Activated naive CD4-positive, alpha-beta T cell treated with Interleukin-2 at 50 U/mL for 16 hours (primary cell): ENCODE data around the gene KANTR.
A peak's percentile ranks its signal among the peaks of the same experiment; 100 is the strongest.

Source experiments
- DNase-seq: peaks from one replicate; pipeline ENCODE4 v3.0.0-alpha.2; 2020

Gene KANTR

GRCh38 chrX:53093748-53094581 is at the start of gene KANTR:
Gene KANTR, plus strand, starts transcription at chrX:53094142. Its CDS starts 30,131 bp downstream, at chrX:53124273.
- peak; percentile 81 for DNase-seq

- no peak for DNase-seq
Observed at GRCh38 chrX:53044995-53045394, 48.9 kb upstream of the KANTR start.

GRCh38 chrX:53047228-53047627 is 46.7 kb upstream of the KANTR start:
- DNase-seq = no peak

GRCh38 chrX:53048169-53049126 is 45.5 kb upstream of the KANTR start, which contains the start of gene GPR173:
Gene GPR173, plus strand, starts transcription at chrX:53048789. Its CDS starts 27,833 bp downstream, at chrX:53076622.
- DNase-seq = no peak

- no peak for DNase-seq
Observed at GRCh38 chrX:53049127-53049517, 44.8 kb upstream of the KANTR start.

GRCh38 chrX:53050841-53051240 is 43.1 kb upstream of the KANTR start:
- DNase-seq = no peak

- no peak for DNase-seq
Observed at GRCh38 chrX:53055244-53055849, 38.6 kb upstream of the KANTR start.

- no peak for DNase-seq
Observed at GRCh38 chrX:53056292-53056691, 37.6 kb upstream of the KANTR start.

- no peak for DNase-seq
Observed at GRCh38 chrX:53065104-53065503, 28.8 kb upstream of the KANTR start.

GRCh38 chrX:53071064-53071463 is 22.9 kb upstream of the KANTR start:
- no peak for DNase-seq

GRCh38 chrX:53071604-53072417 is 22.1 kb upstream of the KANTR start:
- peak; percentile 60 for DNase-seq

- DNase-seq = no peak
Observed at GRCh38 chrX:53072418-53073114, 21.4 kb upstream of the KANTR start.

GRCh38 chrX:53073115-53073586 is 20.8 kb upstream of the KANTR start:
- DNase-seq = no peak

- DNase-seq = no peak
Observed at GRCh38 chrX:53075011-53075410, 18.9 kb upstream of the KANTR start.

GRCh38 chrX:53076671-53077070 is 17.3 kb upstream of the KANTR start:
- DNase-seq = no peak

- DNase-seq = no peak
Observed at GRCh38 chrX:53077207-53078197, 16.4 kb upstream of the KANTR start.

GRCh38 chrX:53078943-53079342 is 15.0 kb upstream of the KANTR start:
- no peak for DNase-seq

- DNase-seq = peak; percentile 34
Observed at GRCh38 chrX:53080628-53081580, 13.0 kb upstream of the KANTR start.
